Ovary (tissue), 3 donors: ENCODE data around the gene HMGCS2.
A peak's percentile ranks its signal among the peaks of the same experiment; 100 is the strongest.

Source experiments
- EP300 ChIP-seq: sonication (generic); formaldehyde crosslinking; IDR thresholded peaks from one replicate; pipeline ENCODE4 v1.6.1; 2017; ENCODE audit warnings: antibody characterized with exemption
- POLR2A ChIP-seq: fragments of 450-650 bp; IDR thresholded peaks from one replicate; pipeline ENCODE4 v1.6.1; 2017; ENCODE audit warnings: antibody characterized with exemption, mild to moderate bottlenecking, moderate library complexity
- TF ChIP-seq, protein P1 (sequence below), 3 donors: fragments of 450-650 bp in 2 of 3; fragments of 200-600 bp in 1 of 3; IDR thresholded peaks; one replicate each; pipeline versions ENCODE4 v1.5.1 to v1.8.0; 2016 to 2022; ENCODE audit warnings: antibody characterized with exemption in 3 of 3, mild to moderate bottlenecking in 1 of 3
- donor health status: DM: no; HTN: no; CAD: no.

DNA sequence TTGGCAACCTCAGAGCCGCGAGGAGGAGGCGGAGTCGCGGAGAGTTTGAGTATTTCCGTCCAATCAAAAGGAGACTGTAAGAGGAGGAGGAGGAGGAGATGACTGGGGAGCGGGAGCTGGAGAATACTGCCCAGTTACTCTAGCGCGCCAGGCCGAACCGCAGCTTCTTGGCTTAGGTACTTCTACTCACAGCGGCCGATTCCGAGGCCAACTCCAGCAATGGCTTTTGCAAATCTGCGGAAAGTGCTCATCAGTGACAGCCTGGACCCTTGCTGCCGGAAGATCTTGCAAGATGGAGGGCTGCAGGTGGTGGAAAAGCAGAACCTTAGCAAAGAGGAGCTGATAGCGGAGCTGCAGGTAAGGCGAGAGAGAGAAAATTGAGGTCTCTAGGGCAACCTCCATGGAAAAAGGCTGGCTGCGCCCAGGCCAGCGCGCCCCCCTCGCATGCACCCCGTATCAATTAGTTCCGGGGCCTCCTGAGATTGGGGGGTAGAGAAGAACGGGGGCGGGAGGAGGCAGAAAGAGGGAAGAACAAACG, 56.8 kb downstream of the HMGCS2 start, which contains the start of gene PHGDH:
- TF ChIP-seq EP300, result no peak
- TF ChIP-seq, protein P1, sequence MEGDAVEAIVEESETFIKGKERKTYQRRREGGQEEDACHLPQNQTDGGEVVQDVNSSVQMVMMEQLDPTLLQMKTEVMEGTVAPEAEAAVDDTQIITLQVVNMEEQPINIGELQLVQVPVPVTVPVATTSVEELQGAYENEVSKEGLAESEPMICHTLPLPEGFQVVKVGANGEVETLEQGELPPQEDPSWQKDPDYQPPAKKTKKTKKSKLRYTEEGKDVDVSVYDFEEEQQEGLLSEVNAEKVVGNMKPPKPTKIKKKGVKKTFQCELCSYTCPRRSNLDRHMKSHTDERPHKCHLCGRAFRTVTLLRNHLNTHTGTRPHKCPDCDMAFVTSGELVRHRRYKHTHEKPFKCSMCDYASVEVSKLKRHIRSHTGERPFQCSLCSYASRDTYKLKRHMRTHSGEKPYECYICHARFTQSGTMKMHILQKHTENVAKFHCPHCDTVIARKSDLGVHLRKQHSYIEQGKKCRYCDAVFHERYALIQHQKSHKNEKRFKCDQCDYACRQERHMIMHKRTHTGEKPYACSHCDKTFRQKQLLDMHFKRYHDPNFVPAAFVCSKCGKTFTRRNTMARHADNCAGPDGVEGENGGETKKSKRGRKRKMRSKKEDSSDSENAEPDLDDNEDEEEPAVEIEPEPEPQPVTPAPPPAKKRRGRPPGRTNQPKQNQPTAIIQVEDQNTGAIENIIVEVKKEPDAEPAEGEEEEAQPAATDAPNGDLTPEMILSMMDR (IDR thresholded peaks at IDR 0.05), result no peak
- TF ChIP-seq POLR2A, result peak; percentile 52
